Measurements from ENCODE around the gene SETD9. TPM values are rescaled to one million over a fixed set of nuclear protein-coding genes. Genes with fewer than 3 reads are reported as not detected.

SETD9 gene
- total RNA-seq, 1 experiment from 2014 or later, result 6.5 TPM

DNA sequence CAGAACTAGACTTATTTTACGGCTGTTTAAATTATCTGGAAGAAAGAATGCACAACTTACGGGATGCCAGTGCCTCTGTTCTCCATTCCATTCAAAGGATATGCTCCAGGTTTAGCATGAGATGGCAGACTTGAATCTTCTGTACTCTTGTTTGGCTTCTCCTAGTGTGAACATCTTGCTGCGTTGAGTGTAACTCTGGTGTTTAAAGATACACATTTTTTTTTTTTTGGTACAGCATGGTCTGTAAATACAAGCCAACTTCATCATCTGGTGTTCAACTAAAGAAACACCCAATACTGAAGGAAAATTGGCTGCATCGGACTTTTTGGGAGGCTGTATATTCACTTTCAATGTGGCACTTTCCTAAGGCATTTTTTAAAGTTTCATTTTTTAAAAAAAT, 49.9 kb downstream of the SETD9 start:
- Histone ChIP-seq H3K27ac (no peak overlapping the region), H3K4me1 (replicated peaks; ENCODE audit: insufficient read depth) (peaks cover 2% of the 10 kb centered on the region; the same call in 1 of the 2 replicates), H3F3A (ENCODE audit: insufficient read depth, low read depth) (no peaks in the 10 kb centered on the region), H4K20me1 (ENCODE audit: insufficient read depth) (no peaks in the 10 kb centered on the region), H3K27me3 (ENCODE audit: insufficient read depth, low read depth) (no peaks in the 10 kb centered on the region), H3K9me3 (ENCODE audit: insufficient read depth, low read depth) (no peaks in the 10 kb centered on the region), H3K9me2 (ENCODE audit: insufficient read depth) (no peaks in the 10 kb centered on the region), H3K79me2 (ENCODE audit: low read depth) (no peaks in the 10 kb centered on the region), H2AFZ (no peak overlapping the region), H3K36me3 (ENCODE audit: low read depth) (no peaks in the 10 kb centered on the region), H3K4me2 (no peak overlapping the region), H3K4me3 (no peak overlapping the region)
- no peak for DNase-seq
- CTCF ChIA-PET, result no interaction called here
- no TSS peak for BruUV-seq (replicated peaks)
- TF ChIP-seq, protein P1, sequence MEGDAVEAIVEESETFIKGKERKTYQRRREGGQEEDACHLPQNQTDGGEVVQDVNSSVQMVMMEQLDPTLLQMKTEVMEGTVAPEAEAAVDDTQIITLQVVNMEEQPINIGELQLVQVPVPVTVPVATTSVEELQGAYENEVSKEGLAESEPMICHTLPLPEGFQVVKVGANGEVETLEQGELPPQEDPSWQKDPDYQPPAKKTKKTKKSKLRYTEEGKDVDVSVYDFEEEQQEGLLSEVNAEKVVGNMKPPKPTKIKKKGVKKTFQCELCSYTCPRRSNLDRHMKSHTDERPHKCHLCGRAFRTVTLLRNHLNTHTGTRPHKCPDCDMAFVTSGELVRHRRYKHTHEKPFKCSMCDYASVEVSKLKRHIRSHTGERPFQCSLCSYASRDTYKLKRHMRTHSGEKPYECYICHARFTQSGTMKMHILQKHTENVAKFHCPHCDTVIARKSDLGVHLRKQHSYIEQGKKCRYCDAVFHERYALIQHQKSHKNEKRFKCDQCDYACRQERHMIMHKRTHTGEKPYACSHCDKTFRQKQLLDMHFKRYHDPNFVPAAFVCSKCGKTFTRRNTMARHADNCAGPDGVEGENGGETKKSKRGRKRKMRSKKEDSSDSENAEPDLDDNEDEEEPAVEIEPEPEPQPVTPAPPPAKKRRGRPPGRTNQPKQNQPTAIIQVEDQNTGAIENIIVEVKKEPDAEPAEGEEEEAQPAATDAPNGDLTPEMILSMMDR (conservative IDR thresholded peaks at IDR 0.05), result no peak
- TF ChIP-seq EZH2 (IDR thresholded peaks at IDR 0.05; ENCODE audit: low read depth), result no peak
- intact Hi-C loops (cut with micrococcal nuclease; ENCODE audit: unreplicated experiment), result no loop called here
- POLR2A ChIA-PET (ENCODE audit: unreplicated experiment), result no interaction called here

DNA sequence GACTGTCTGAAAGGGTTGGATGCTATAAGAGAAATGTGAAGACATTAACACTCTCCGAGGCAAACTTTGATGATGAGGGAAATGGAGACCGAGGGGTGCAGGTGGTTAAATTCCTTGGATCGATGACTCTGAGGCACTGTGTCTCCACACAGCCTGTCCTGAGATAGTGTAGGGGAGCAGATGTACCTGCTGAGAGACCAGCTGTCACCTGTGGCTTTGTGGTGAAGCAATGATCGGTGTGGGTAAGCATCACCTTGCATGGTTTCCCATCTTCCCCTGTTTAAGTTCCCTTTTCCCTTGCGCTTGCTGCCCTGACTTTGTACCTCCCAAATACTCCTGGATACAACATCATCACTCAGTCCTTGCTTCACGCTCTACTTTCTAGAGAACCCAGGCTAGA, 52.4 kb downstream of the SETD9 start:
- POLR2A ChIA-PET (ENCODE audit: unreplicated experiment), result interaction anchor here (0.5 to 0.6 kb wide), 2 partner anchors 147 to 153 kb away, joined by 3 read pairs; no protein-coding TSS in a partner anchor
- Histone ChIP-seq H4K20me1 (ENCODE audit: insufficient read depth) (no peaks in the 10 kb centered on the region), H3F3A (ENCODE audit: insufficient read depth, low read depth) (no peaks in the 10 kb centered on the region), H3K27me3 (ENCODE audit: insufficient read depth, low read depth) (no peaks in the 10 kb centered on the region), H3K27ac (no peak overlapping the region), H3K9me2 (ENCODE audit: insufficient read depth) (no peaks in the 10 kb centered on the region), H3K79me2 (ENCODE audit: low read depth) (no peaks in the 10 kb centered on the region), H3K4me1 (replicated peaks; ENCODE audit: insufficient read depth) (peaks cover 4% of the 10 kb centered on the region; the same call in 1 of the 2 replicates), H3K4me2 (no peak overlapping the region), H3K9me3 (ENCODE audit: insufficient read depth, low read depth) (no peaks in the 10 kb centered on the region), H2AFZ (no peak overlapping the region), H3K36me3 (ENCODE audit: low read depth) (no peaks in the 10 kb centered on the region), H3K4me3 (no peak overlapping the region)
- BruUV-seq (replicated peaks), result no TSS peak
- CTCF ChIA-PET, result no interaction called here
- intact Hi-C loops (cut with micrococcal nuclease; ENCODE audit: unreplicated experiment), result no loop called here
- no peak for TF ChIP-seq EZH2 (IDR thresholded peaks at IDR 0.05; ENCODE audit: low read depth)
- TF ChIP-seq, protein P1 (conservative IDR thresholded peaks at IDR 0.05), result no peak
- no peak for DNase-seq

DNA sequence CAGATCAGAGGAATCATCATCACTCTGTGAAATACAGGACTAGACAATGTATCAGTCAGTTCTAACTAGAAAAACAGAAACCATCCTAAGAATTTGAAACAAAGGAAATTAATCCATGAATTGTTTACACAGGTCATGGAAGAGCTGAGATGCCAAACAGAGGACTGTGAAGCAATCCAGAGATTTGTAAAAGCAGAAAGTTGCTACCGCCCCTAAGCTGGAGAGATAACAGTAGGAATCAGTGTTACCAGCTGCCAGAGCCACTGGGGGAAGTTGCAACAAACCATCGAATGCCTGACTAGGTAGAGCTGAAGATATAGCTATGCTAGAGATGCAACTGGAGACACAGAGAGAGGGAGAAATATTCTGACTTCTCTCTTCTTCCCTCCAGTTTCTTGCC, 52.9 kb downstream of the SETD9 start:
- POLR2A ChIA-PET (ENCODE audit: unreplicated experiment), result interaction anchor here (0.6 kb wide), 1 partner anchor 147 kb away, joined by 3 read pairs; no protein-coding TSS in a partner anchor
- no peak for DNase-seq
- no peaks in the 10 kb centered on the region for H3K79me2 ChIP-seq (ENCODE audit: low read depth)
- no peaks in the 10 kb centered on the region for H3F3A ChIP-seq (ENCODE audit: insufficient read depth, low read depth)
- no peaks in the 10 kb centered on the region for H3K36me3 ChIP-seq (ENCODE audit: low read depth)
- BruUV-seq (replicated peaks), result no TSS peak
- H3K9me2 ChIP-seq (ENCODE audit: insufficient read depth), result no peaks in the 10 kb centered on the region
- CTCF ChIA-PET, result no interaction called here
- peaks cover 4% of the 10 kb centered on the region; the same call in 1 of the 2 replicates for H3K4me1 ChIP-seq (replicated peaks; ENCODE audit: insufficient read depth)
- no peaks in the 10 kb centered on the region for H3K27me3 ChIP-seq (ENCODE audit: insufficient read depth, low read depth)
- H3K27ac ChIP-seq, result no peak overlapping the region
- H4K20me1 ChIP-seq (ENCODE audit: insufficient read depth), result no peaks in the 10 kb centered on the region
- H3K4me3 ChIP-seq, result no peak overlapping the region
- H3K4me2 ChIP-seq, result no peak overlapping the region
- intact Hi-C loops (cut with micrococcal nuclease; ENCODE audit: unreplicated experiment), result no loop called here
- TF ChIP-seq, protein P1 (conservative IDR thresholded peaks at IDR 0.05), result no peak
- TF ChIP-seq EZH2 (IDR thresholded peaks at IDR 0.05; ENCODE audit: low read depth), result no peak
- H3K9me3 ChIP-seq (ENCODE audit: insufficient read depth, low read depth), result no peaks in the 10 kb centered on the region
- no peak overlapping the region for H2AFZ ChIP-seq

All from PC-9 (cell line).